HG02642 (cell line): ENCODE results near the gene PDZK1.
A peak's percentile ranks its signal among the peaks of the same experiment; 100 is the strongest.
"Not testable (repeated sequence)": the region's sequence is repeated elsewhere in the genome, so short reads cannot be mapped to it uniquely, and the experiment has no call there.

Experiments used
- ATAC-seq: cut with Tn5 transposase; IDR thresholded peaks from one replicate; pipeline ENCODE4 v1.9.1; 2021; ENCODE audit warnings: mild to moderate bottlenecking; ENCODE audit not compliant: unreplicated experiment, poor library complexity

PDZK1 gene

GRCh38 chr1:145711213-145711651 is 4.1 kb upstream of the PDZK1 start:
- no peak for ATAC-seq

GRCh38 chr1:145710291-145711027 is 3.3 kb upstream of the PDZK1 start:
- no peak for ATAC-seq

GRCh38 chr1:145708063-145708462 is 895 bp upstream of the PDZK1 start:
- no peak for ATAC-seq

GRCh38 chr1:145706086-145706664 is 993 bp downstream of the PDZK1 start:
- no peak for ATAC-seq

- ATAC-seq = no peak
These were observed 1.5 kb downstream of the PDZK1 start for GRCh38 chr1:145705622-145706021.

- ATAC-seq = no peak
These were observed 4.3 kb downstream of the PDZK1 start for GRCh38 chr1:145702826-145703225.

GRCh38 chr1:145702052-145702451 is 5.1 kb downstream of the PDZK1 start:
- ATAC-seq = no peak

- ATAC-seq = no peak
These were observed 5.8 kb downstream of the PDZK1 start for GRCh38 chr1:145701306-145701862.

- no peak for ATAC-seq
These were observed 10.6 kb downstream of the PDZK1 start for GRCh38 chr1:145696630-145696960.

GRCh38 chr1:145695821-145696629 is 11.1 kb downstream of the PDZK1 start:
- no peak for ATAC-seq

GRCh38 chr1:145692785-145693443 is 14.3 kb downstream of the PDZK1 start:
- no peak for ATAC-seq

- ATAC-seq = peak; percentile 62
These were observed 16.3 kb downstream of the PDZK1 start for GRCh38 chr1:145690587-145691558.

- ATAC-seq = no peak
These were observed 17.2 kb downstream of the PDZK1 start for GRCh38 chr1:145689922-145690321.

GRCh38 chr1:145688924-145689323 is 18.2 kb downstream of the PDZK1 start:
- no peak for ATAC-seq

GRCh38 chr1:145688328-145688727 is 18.8 kb downstream of the PDZK1 start:
- no peak for ATAC-seq

GRCh38 chr1:145686078-145686477 is 21.1 kb downstream of the PDZK1 start:
- not testable (repeated sequence) for ATAC-seq

GRCh38 chr1:145684858-145685257 is 22.3 kb downstream of the PDZK1 start:
- ATAC-seq = not testable (repeated sequence)

GRCh38 chr1:145673217-145673616 is 34.0 kb downstream of the PDZK1 start:
- ATAC-seq = not testable (repeated sequence)

GRCh38 chr1:145670995-145671745 is 36.0 kb downstream of the PDZK1 start:
- ATAC-seq = not testable (repeated sequence)
